NCI-H1105 (cell line): ENCODE results near the gene HUNK.
"Not testable (repeated sequence)": the region's sequence is repeated elsewhere in the genome, so short reads cannot be mapped to it uniquely, and the experiment has no call there.

Source experiments
- DNase-seq: peaks from one replicate; lab custom pipeline; 2025; lab: John Stamatoyannopoulos, UW

HUNK gene

GRCh38 chr21:31920275-31920674, 47.5 kb downstream of the HUNK start:
- DNase-seq: no peak

GRCh38 chr21:31921079-31921478, 48.3 kb downstream of the HUNK start:
- DNase-seq: no peak

GRCh38 chr21:31922881-31923280, 50.1 kb downstream of the HUNK start:
- DNase-seq: no peak

- DNase-seq: no peak
These were observed 50.9 kb downstream of the HUNK start for GRCh38 chr21:31923756-31924155.

- no peak for DNase-seq
These were observed 51.7 kb downstream of the HUNK start for GRCh38 chr21:31924548-31924947.

- DNase-seq: no peak
These were observed 53.7 kb downstream of the HUNK start for GRCh38 chr21:31926498-31926897.

- no peak for DNase-seq
These were observed 55.0 kb downstream of the HUNK start for GRCh38 chr21:31927689-31928353.

GRCh38 chr21:31928656-31929055, 55.8 kb downstream of the HUNK start:
- DNase-seq: no peak

- no peak for DNase-seq
These were observed 56.7 kb downstream of the HUNK start for GRCh38 chr21:31929548-31929947.

- no peak for DNase-seq
These were observed 57.2 kb downstream of the HUNK start for GRCh38 chr21:31930001-31930400.

GRCh38 chr21:31931644-31932469, 59.0 kb downstream of the HUNK start:
- no peak for DNase-seq

- DNase-seq: no peak
These were observed 59.6 kb downstream of the HUNK start for GRCh38 chr21:31932470-31932764.

GRCh38 chr21:31937303-31937702, 64.5 kb downstream of the HUNK start:
- DNase-seq: no peak

GRCh38 chr21:31938330-31939301, 65.8 kb downstream of the HUNK start:
- no peak for DNase-seq

- no peak for DNase-seq
These were observed 68.9 kb downstream of the HUNK start for GRCh38 chr21:31941694-31942093.

GRCh38 chr21:31943561-31943960, 70.7 kb downstream of the HUNK start:
- DNase-seq: no peak

GRCh38 chr21:31945141-31945540, 72.3 kb downstream of the HUNK start:
- no peak for DNase-seq

GRCh38 chr21:31945546-31945945, 72.7 kb downstream of the HUNK start:
- no peak for DNase-seq

- no peak for DNase-seq
These were observed 73.4 kb downstream of the HUNK start for GRCh38 chr21:31946231-31946630.

GRCh38 chr21:31946876-31947550, 74.2 kb downstream of the HUNK start:
- not testable (repeated sequence) for DNase-seq

GRCh38 chr21:31948676-31949075, 75.9 kb downstream of the HUNK start:
- DNase-seq: no peak

GRCh38 chr21:31952828-31953227, 80.0 kb downstream of the HUNK start:
- DNase-seq: no peak
